ENCODE measurements around the gene STARD4.

STARD4 gene

GRCh38 chr5:111528056-111528455 is 15.7 kb upstream of the STARD4 start:
- DNase-seq (ENCODE audit: low read depth in 2 of 2), result no peak

- DNase-seq (ENCODE audit: low read depth in 2 of 2), result no peak
Measured at GRCh38 chr5:111520908-111521307, 8.6 kb upstream of the STARD4 start.

GRCh38 chr5:111518777-111519176 is 6.4 kb upstream of the STARD4 start:
- DNase-seq (ENCODE audit: low read depth in 2 of 2), result no peak

GRCh38 chr5:111517853-111518501 is 5.6 kb upstream of the STARD4 start:
- DNase-seq (ENCODE audit: low read depth in 2 of 2), result no peak

- DNase-seq (ENCODE audit: low read depth in 2 of 2), result no peak
Measured at GRCh38 chr5:111514087-111514486, 1.8 kb upstream of the STARD4 start.

GRCh38 chr5:111513131-111513520 is 791 bp upstream of the STARD4 start:
- DNase-seq (ENCODE audit: low read depth in 2 of 2), result no peak

GRCh38 chr5:111511831-111512374 is 432 bp downstream of the STARD4 start:
- no peak for DNase-seq (ENCODE audit: low read depth in 2 of 2)

- DNase-seq (ENCODE audit: low read depth in 2 of 2), result no peak
Measured at GRCh38 chr5:111511174-111511830, 1.0 kb downstream of the STARD4 start.

GRCh38 chr5:111509119-111509518 is 3.2 kb downstream of the STARD4 start:
- no peak for DNase-seq (ENCODE audit: low read depth in 2 of 2)

- no peak for DNase-seq (ENCODE audit: low read depth in 2 of 2)
Measured at GRCh38 chr5:111507276-111507675, 5.1 kb downstream of the STARD4 start.

GRCh38 chr5:111505096-111505495 is 7.2 kb downstream of the STARD4 start:
- DNase-seq (ENCODE audit: low read depth in 2 of 2), result no peak

GRCh38 chr5:111502956-111503355 is 9.4 kb downstream of the STARD4 start:
- DNase-seq (ENCODE audit: low read depth in 2 of 2), result no peak

GRCh38 chr5:111498346-111498745 is 14.0 kb downstream of the STARD4 start:
- DNase-seq (ENCODE audit: low read depth in 2 of 2), result no peak

- DNase-seq (ENCODE audit: low read depth in 2 of 2), result no peak
Measured at GRCh38 chr5:111495159-111495558, 17.2 kb downstream of the STARD4 start.

GRCh38 chr5:111494355-111494999 is 17.9 kb downstream of the STARD4 start:
- no peak for DNase-seq (ENCODE audit: low read depth in 2 of 2)

GRCh38 chr5:111493031-111493430 is 19.3 kb downstream of the STARD4 start:
- no peak for DNase-seq (ENCODE audit: low read depth in 2 of 2)

GRCh38 chr5:111488353-111488752 is 24.0 kb downstream of the STARD4 start:
- DNase-seq (ENCODE audit: low read depth in 2 of 2), result no peak

GRCh38 chr5:111486926-111487325 is 25.4 kb downstream of the STARD4 start:
- DNase-seq (ENCODE audit: low read depth in 2 of 2), result no peak

- no peak for DNase-seq (ENCODE audit: low read depth in 2 of 2)
Measured at GRCh38 chr5:111486055-111486454, 26.3 kb downstream of the STARD4 start.

- no peak for DNase-seq (ENCODE audit: low read depth in 2 of 2)
Measured at GRCh38 chr5:111480346-111480745, 32.0 kb downstream of the STARD4 start.

GRCh38 chr5:111478898-111479297 is 33.4 kb downstream of the STARD4 start:
- DNase-seq (ENCODE audit: low read depth in 2 of 2), result no peak

- DNase-seq (ENCODE audit: low read depth in 2 of 2), result no peak
Measured at GRCh38 chr5:111478266-111478665, 34.1 kb downstream of the STARD4 start.

GRCh38 chr5:111472579-111472978 is 39.8 kb downstream of the STARD4 start:
- DNase-seq (ENCODE audit: low read depth in 2 of 2), result no peak
